ENCODE data around the gene VARS2.
"Not testable (repeated sequence)": the region's sequence is repeated elsewhere in the genome, so short reads cannot be mapped to it uniquely, and the experiment has no call there.

VARS2 gene

GRCh38 chr6:30895343-30895742 is 18.7 kb upstream of the VARS2 start:
- no peak for TF ChIP-seq CTCF (IDR thresholded peaks at IDR 0.05; ENCODE audit: low read depth, low read length)
- H3K4me3 ChIP-seq (ENCODE audit: low read depth, low read length): no peak overlapping the region
- no peak for DNase-seq
- no peak overlapping the region for H3K27ac ChIP-seq
- H3K27me3 ChIP-seq (ENCODE audit: insufficient read depth, low read depth, severe bottlenecking): no peaks in the 10 kb centered on the region
- H3K9me3 ChIP-seq (ENCODE audit: severe bottlenecking): no peaks in the 10 kb centered on the region
- H3K36me3 ChIP-seq: peaks cover 98% of the 10 kb centered on the region

- Histone ChIP-seq H3K9me3 (ENCODE audit: severe bottlenecking) (no peaks in the 10 kb centered on the region), H3K4me3 (ENCODE audit: low read depth, low read length) (no peak overlapping the region), H3K27me3 (ENCODE audit: insufficient read depth, low read depth, severe bottlenecking) (no peaks in the 10 kb centered on the region), H3K36me3 (peaks cover 88% of the 10 kb centered on the region), H3K27ac (no peak overlapping the region)
- no peak for TF ChIP-seq CTCF (IDR thresholded peaks at IDR 0.05; ENCODE audit: low read depth, low read length)
- DNase-seq: no peak
Measured at GRCh38 chr6:30896541-30896940, 17.5 kb upstream of the VARS2 start.

- Histone ChIP-seq H3K36me3 (peaks cover 74% of the 10 kb centered on the region), H3K4me3 (ENCODE audit: low read depth, low read length) (no peak overlapping the region), H3K27ac (no peak overlapping the region), H3K27me3 (ENCODE audit: insufficient read depth, low read depth, severe bottlenecking) (no peaks in the 10 kb centered on the region), H3K9me3 (ENCODE audit: severe bottlenecking) (no peaks in the 10 kb centered on the region)
- no peak for DNase-seq
- no peak for TF ChIP-seq CTCF (IDR thresholded peaks at IDR 0.05; ENCODE audit: low read depth, low read length)
Measured at GRCh38 chr6:30897882-30898281, 16.2 kb upstream of the VARS2 start.

GRCh38 chr6:30898750-30899360 is 15.2 kb upstream of the VARS2 start:
- H3K27ac ChIP-seq: no peak overlapping the region
- no peak for TF ChIP-seq CTCF (IDR thresholded peaks at IDR 0.05; ENCODE audit: low read depth, low read length)
- H3K4me3 ChIP-seq (ENCODE audit: low read depth, low read length): no peak overlapping the region
- no peak for DNase-seq
- peaks cover 65% of the 10 kb centered on the region for H3K36me3 ChIP-seq
- H3K9me3 ChIP-seq (ENCODE audit: severe bottlenecking): no peaks in the 10 kb centered on the region
- no peaks in the 10 kb centered on the region for H3K27me3 ChIP-seq (ENCODE audit: insufficient read depth, low read depth, severe bottlenecking)

- H3K27me3 ChIP-seq (ENCODE audit: insufficient read depth, low read depth, severe bottlenecking): no peaks in the 10 kb centered on the region
- TF ChIP-seq CTCF (IDR thresholded peaks at IDR 0.05; ENCODE audit: low read depth, low read length): no peak
- no peak overlapping the region for H3K27ac ChIP-seq
- DNase-seq: no peak
- H3K9me3 ChIP-seq (ENCODE audit: severe bottlenecking): no peaks in the 10 kb centered on the region
- H3K36me3 ChIP-seq: peaks cover 44% of the 10 kb centered on the region
- no peak overlapping the region for H3K4me3 ChIP-seq (ENCODE audit: low read depth, low read length)
Measured at GRCh38 chr6:30900863-30901417, 13.1 kb upstream of the VARS2 start.

- DNase-seq: no peak
- no peak for TF ChIP-seq CTCF (IDR thresholded peaks at IDR 0.05; ENCODE audit: low read depth, low read length)
- H3K4me3 ChIP-seq (ENCODE audit: low read depth, low read length): no peak overlapping the region
- H3K9me3 ChIP-seq (ENCODE audit: severe bottlenecking): no peaks in the 10 kb centered on the region
- no peaks in the 10 kb centered on the region for H3K27me3 ChIP-seq (ENCODE audit: insufficient read depth, low read depth, severe bottlenecking)
- peaks cover 39% of the 10 kb centered on the region for H3K36me3 ChIP-seq
- H3K27ac ChIP-seq: no peak overlapping the region
Measured at GRCh38 chr6:30901436-30901835, 12.6 kb upstream of the VARS2 start.

- not testable (repeated sequence) for H3K9me3 ChIP-seq (ENCODE audit: severe bottlenecking); DNase-seq; H3K4me3 ChIP-seq (ENCODE audit: low read depth, low read length); H3K27me3 ChIP-seq (ENCODE audit: insufficient read depth, low read depth, severe bottlenecking); H3K27ac ChIP-seq
- peaks cover 33% of the 10 kb centered on the region for H3K36me3 ChIP-seq
Measured at GRCh38 chr6:30902196-30902595, 11.8 kb upstream of the VARS2 start.

All from WERI-Rb-1 (cell line).